GM12878 (cell line): ENCODE measurements around the gene ARHGAP36. TPM values are rescaled to one million over a fixed set of nuclear protein-coding genes. Genes with fewer than 3 reads are reported as not detected.

Experiments used
- ATAC-seq: fragments of 200-7000 bp; cut with Tn5 transposase; 3 replicates; pipeline ENCODE4 v1.9.1; 2020; ENCODE audit warnings: mild to moderate bottlenecking, moderate library complexity
- BruUV-seq: library from RNA; stranded (reverse); fragments of 400-500 nt; replicated peaks from 2 replicates; lab custom pipeline; 2021; lab: Mats Ljungman, UMichigan
- CTCF ChIA-PET: fragments of 300-600 bp; sonication (Branson Sonifier 250); formaldehyde crosslinking; extraction: SDS; loops from one replicate; lab custom pipeline; 2021; ENCODE audit warnings: inconsistent platforms; lab: Yijun Ruan, JAX
- POLR2A ChIA-PET: fragments of 350-600 bp; formaldehyde crosslinking; extraction: SDS; loops from one replicate; lab custom pipeline; 2021; ENCODE audit warnings: inconsistent platforms; lab: Charles Lee
- RAD21 ChIA-PET: fragments of 300-600 bp; sonication (Branson Sonifier 250); formaldehyde crosslinking; loops from one replicate; lab custom pipeline; 2023; ENCODE audit warnings: antibody characterized with exemption; ENCODE audit not compliant: unreplicated experiment; lab: Charles Lee
- SMC1A ChIA-PET: fragments of 300-600 bp; sonication (Branson Sonifier 250); formaldehyde crosslinking; loops from one replicate; lab custom pipeline; 2023; ENCODE audit not compliant: unreplicated experiment, uncharacterized antibody; lab: Charles Lee
- DNase-seq: peaks from one replicate; pipeline ENCODE4 v3.0.0-alpha.2; 2011; ENCODE audit warnings: low read depth, low spot score
- FAIRE-seq: peaks from 3 replicates; lab custom pipeline; 2011; peaks lifted over from hg19 to GRCh38; lab: Jason Lieb, UNC
- H2AFZ ChIP-seq: 2 replicates; pipeline ENCODE4 v1.6.0; 2011; ENCODE audit warnings: low read depth, low read length, control low read depth; ENCODE audit not compliant: control insufficient read depth
- H3K27ac ChIP-seq: 2 replicates; pipeline ENCODE4 v1.5.1; 2011; ENCODE audit warnings: control low read depth; ENCODE audit not compliant: control insufficient read depth, insufficient read depth
- H3K27me3 ChIP-seq, 2 experiments: replicated peaks in 1 of 2; 2 replicates each; pipeline versions ENCODE4 v1.6.0 to v1.6.1; 2011; ENCODE audit warnings: low read length in 1 of 2; ENCODE audit not compliant: control insufficient read depth in 2 of 2, insufficient read depth in 2 of 2
- H3K36me3 ChIP-seq, 2 experiments: 2 replicates each; pipeline ENCODE4 v1.5.1; 2011; ENCODE audit warnings: low read length in 1 of 2; ENCODE audit not compliant: control insufficient read depth in 2 of 2, insufficient read depth in 2 of 2
- H3K4me1 ChIP-seq: 2 replicates; pipeline ENCODE4 v1.6.1; 2011; ENCODE audit warnings: mild to moderate bottlenecking, low read length, moderate library complexity, mixed read lengths; ENCODE audit not compliant: control insufficient read depth, insufficient read depth
- H3K4me2 ChIP-seq: 2 replicates; pipeline ENCODE4 v1.6.0; 2011; ENCODE audit warnings: control low read depth; ENCODE audit not compliant: control insufficient read depth, insufficient read depth
- H3K4me3 ChIP-seq: fragments of 200-600 bp; sonication (generic); 2 replicates; pipeline ENCODE4 v1.5.1; 2016
- H3K79me2 ChIP-seq: 2 replicates; pipeline ENCODE4 v1.6.0; 2011; ENCODE audit warnings: low read length; ENCODE audit not compliant: control insufficient read depth, insufficient read depth
- H3K9ac ChIP-seq: 2 replicates; pipeline ENCODE4 v1.8.0; 2011; ENCODE audit warnings: low read length, control low read depth, mixed read lengths; ENCODE audit not compliant: control insufficient read depth, insufficient read depth
- H3K9me3 ChIP-seq: replicated peaks from 3 replicates; pipeline ENCODE4 v1.5.1; 2011; ENCODE audit warnings: mild to moderate bottlenecking, low read length; ENCODE audit not compliant: control insufficient read depth, insufficient read depth
- H4K20me1 ChIP-seq: 2 replicates; pipeline ENCODE4 v1.6.0; 2011; ENCODE audit not compliant: control insufficient read depth, insufficient read depth
- CBX3 ChIP-seq: fragments of 200-600 bp; sonication (generic); IDR thresholded peaks from 2 replicates; pipeline ENCODE4 v1.6.1; 2016; ENCODE audit warnings: low read depth, borderline replicate concordance
- E2F8 ChIP-seq: fragments of 450-650 bp; IDR thresholded peaks from 2 replicates; pipeline ENCODE4 v1.6.1; 2018; ENCODE audit warnings: mild to moderate bottlenecking, low read depth, moderate library complexity; ENCODE audit not compliant: partially characterized antibody
- HSF1 ChIP-seq: fragments of 150-350 bp; IDR thresholded peaks from 2 replicates; pipeline ENCODE4 v1.6.1; 2014; ENCODE audit warnings: mild to moderate bottlenecking, low read depth, low read length
- IRF4 ChIP-seq: IDR thresholded peaks from 2 replicates; pipeline ENCODE4 v1.6.1; 2011; ENCODE audit warnings: low read depth, low read length
- MEF2A ChIP-seq: IDR thresholded peaks from 2 replicates; pipeline ENCODE4 v1.6.1; 2011; ENCODE audit warnings: low read depth, mild to moderate bottlenecking, low read length, moderate library complexity; ENCODE audit not compliant: insufficient read depth
- NFIC ChIP-seq: IDR thresholded peaks from 2 replicates; pipeline ENCODE4 v1.6.1; 2012; ENCODE audit warnings: low read depth, mild to moderate bottlenecking, inconsistent platforms, low read length, moderate library complexity
- POLR2A ChIP-seq: IDR thresholded peaks from 2 replicates; pipeline ENCODE4 v1.6.1; 2011; ENCODE audit warnings: low read depth, mild to moderate bottlenecking, low read length
- RB1 ChIP-seq: fragments of 450-650 bp; formaldehyde crosslinking; IDR thresholded peaks from 2 replicates; pipeline ENCODE4 v1.6.1; 2017; ENCODE audit warnings: mild to moderate bottlenecking, borderline replicate concordance
- RBBP5 ChIP-seq: fragments of 200-600 bp; sonication (generic); conservative IDR thresholded peaks from 2 replicates; pipeline ENCODE4 v1.6.1; 2016
- RELA ChIP-seq: fragments of 450-650 bp; IDR thresholded peaks from 2 replicates; pipeline ENCODE4 v1.8.0; 2014; ENCODE audit warnings: borderline replicate concordance; ENCODE audit not compliant: partially characterized antibody
- RFX5 ChIP-seq: IDR thresholded peaks from 2 replicates; pipeline ENCODE4 v1.6.1; 2011; ENCODE audit warnings: low read depth, low read length, improper control_type of control experiment
- SIN3A ChIP-seq: IDR thresholded peaks from 2 replicates; pipeline ENCODE4 v1.6.1; 2012; ENCODE audit warnings: low read depth, low read length, improper control_type of control experiment
- TCF3 ChIP-seq: IDR thresholded peaks from 2 replicates; pipeline ENCODE4 v1.6.1; 2012; ENCODE audit warnings: low read depth, mild to moderate bottlenecking, low read length, borderline replicate concordance; ENCODE audit not compliant: insufficient read depth
- ZSCAN29 ChIP-seq: fragments of 450-650 bp; IDR thresholded peaks from 2 replicates; pipeline ENCODE4 v1.6.1; 2017; ENCODE audit warnings: mild to moderate bottlenecking, moderate library complexity
- WGBS: methylation state at CpG from one replicate; pipeline ENCODE4 v1.1.6; 2016; ENCODE audit warnings: low lambda C conversion rate; ENCODE audit not compliant: insufficient replicate concordance, insufficient coverage; ENCODE audit errors: missing lambda C conversion rate; 5-methylcytosine and 5-hydroxymethylcytosine counted together
- in situ Hi-C: fragments of 300-500 bp; cut with MboI; formaldehyde crosslinking; loops from 9 replicates; pipeline ENCODE4 v1.14.3; 2018; ENCODE audit warnings: mixed read lengths
- intact Hi-C: fragments of 100-400 bp; cut with micrococcal nuclease; formaldehyde crosslinking; loops from one replicate; pipeline ENCODE4 v1.14.2; 2022; ENCODE audit not compliant: unreplicated experiment
- polyA plus RNA-seq, 11 experiments: library from polyadenylated mRNA; depleted of rRNA in 4 of 11; unstranded in 6 of 11; stranded (reverse) in 5 of 11; fragments of >200 nt; fragmentation: Nextera tagmentation in 4 of 11; fragmentation: Illumina TruSeq in 1 of 11; extraction: Ambion mirVana in 4 of 11; extraction: Trizol in 1 of 11; gene quantifications; 1 replicate in 1 of 11; 2 replicates in 10 of 11; pipeline versions ENCODE4 v1.2.1 to v1.2.3, GENCODE V29; 2011 to 2016; ENCODE audit warnings: inconsistent platforms in 2 of 11, missing spikeins in 2 of 11, low read depth in 1 of 11
- total RNA-seq, 4 experiments: library from RNA; depleted of rRNA in 3 of 4; stranded (reverse); fragments of >200 nt in 3 of 4; fragmentation: Illumina TruSeq in 1 of 4; extraction: Trizol in 1 of 4; gene quantifications; 2 replicates each; pipeline versions ENCODE4 v1.2.1 to v1.2.3, GENCODE V29; 2013 to 2021
- TF ChIP-seq, protein P1 (sequence below): IDR thresholded peaks from 2 replicates; pipeline ENCODE4 v1.6.1; 2012; ENCODE audit warnings: low read depth, low read length, improper control_type of control experiment
- TF ChIP-seq, protein P2 (sequence below): IDR thresholded peaks from 2 replicates; pipeline ENCODE4 v1.6.1; 2011; ENCODE audit warnings: mild to moderate bottlenecking, low read depth, low read length, moderate library complexity; ENCODE audit not compliant: insufficient replicate concordance
- TF ChIP-seq, protein P3 (sequence below), 3 experiments: IDR thresholded peaks in 2 of 3; conservative IDR thresholded peaks in 1 of 3; 2 replicates each; pipeline ENCODE4 v1.5.1; 2011; ENCODE audit warnings: low read depth in 3 of 3, low read length in 3 of 3, mild to moderate bottlenecking in 3 of 3, control low read depth in 2 of 3, moderate library complexity in 2 of 3, inconsistent platforms in 1 of 3, mixed read lengths in 1 of 3; ENCODE audit not compliant: control insufficient read depth in 2 of 3, insufficient read depth in 1 of 3; ENCODE audit errors: extremely low read depth in 1 of 3

ARHGAP36 gene
- total and polyA plus RNA-seq, 10 of the 15 experiments (the other 5 are each of a cell fraction or from before 2014, with no cell fraction given) = not detected

DNA sequence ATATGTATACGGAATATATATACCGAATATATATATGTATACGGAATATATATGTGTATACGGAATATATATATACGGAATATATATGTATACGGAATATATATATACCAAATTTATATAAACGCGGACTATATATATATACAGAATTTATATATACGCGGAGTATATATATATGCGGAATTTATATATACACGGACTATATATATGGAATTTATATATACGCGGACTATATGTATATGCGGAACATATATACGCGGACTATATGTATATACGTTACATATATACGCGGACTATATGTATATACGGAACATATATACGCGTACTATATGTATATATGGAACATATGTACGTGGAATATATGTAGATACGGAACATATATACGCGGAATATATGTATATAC lies 78.6 kb downstream of the ARHGAP36 start:
- no TSS peak for BruUV-seq
- Histone ChIP-seq H3K9ac (no peak overlapping the region), H3K27ac (no peak overlapping the region), H3K27me3 (no peaks in the 10 kb centered on the region), H3K4me3 (no peak overlapping the region), H3K36me3 (no peaks in the 10 kb centered on the region), H3K79me2 (no peaks in the 10 kb centered on the region), H3K9me3 (no peaks in the 10 kb centered on the region), H4K20me1 (no peaks in the 10 kb centered on the region), H3K4me2 (no peak overlapping the region), H3K4me1 (no peaks in the 10 kb centered on the region), H2AFZ (no peak overlapping the region)
- no peak for FAIRE-seq
- TF ChIP-seq MEF2A (no peak), IRF4 (no peak), NFIC (no peak), POLR2A (no peak), HSF1 (no peak), RB1 (no peak), TCF3 (no peak), E2F8 (no peak), ZSCAN29 (no peak), RBBP5 (no peak), SIN3A (no peak), CBX3 (no peak), RELA (no peak), RFX5 (no peak)
- TF ChIP-seq, protein P1, sequence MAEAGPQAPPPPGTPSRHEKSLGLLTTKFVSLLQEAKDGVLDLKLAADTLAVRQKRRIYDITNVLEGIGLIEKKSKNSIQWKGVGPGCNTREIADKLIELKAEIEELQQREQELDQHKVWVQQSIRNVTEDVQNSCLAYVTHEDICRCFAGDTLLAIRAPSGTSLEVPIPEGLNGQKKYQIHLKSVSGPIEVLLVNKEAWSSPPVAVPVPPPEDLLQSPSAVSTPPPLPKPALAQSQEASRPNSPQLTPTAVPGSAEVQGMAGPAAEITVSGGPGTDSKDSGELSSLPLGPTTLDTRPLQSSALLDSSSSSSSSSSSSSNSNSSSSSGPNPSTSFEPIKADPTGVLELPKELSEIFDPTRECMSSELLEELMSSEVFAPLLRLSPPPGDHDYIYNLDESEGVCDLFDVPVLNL = no peak
- TF ChIP-seq, protein P2, sequence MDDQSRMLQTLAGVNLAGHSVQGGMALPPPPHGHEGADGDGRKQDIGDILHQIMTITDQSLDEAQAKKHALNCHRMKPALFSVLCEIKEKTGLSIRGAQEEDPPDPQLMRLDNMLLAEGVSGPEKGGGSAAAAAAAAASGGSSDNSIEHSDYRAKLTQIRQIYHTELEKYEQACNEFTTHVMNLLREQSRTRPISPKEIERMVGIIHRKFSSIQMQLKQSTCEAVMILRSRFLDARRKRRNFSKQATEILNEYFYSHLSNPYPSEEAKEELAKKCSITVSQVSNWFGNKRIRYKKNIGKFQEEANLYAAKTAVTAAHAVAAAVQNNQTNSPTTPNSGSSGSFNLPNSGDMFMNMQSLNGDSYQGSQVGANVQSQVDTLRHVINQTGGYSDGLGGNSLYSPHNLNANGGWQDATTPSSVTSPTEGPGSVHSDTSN = no peak
- TF ChIP-seq, protein P3, sequence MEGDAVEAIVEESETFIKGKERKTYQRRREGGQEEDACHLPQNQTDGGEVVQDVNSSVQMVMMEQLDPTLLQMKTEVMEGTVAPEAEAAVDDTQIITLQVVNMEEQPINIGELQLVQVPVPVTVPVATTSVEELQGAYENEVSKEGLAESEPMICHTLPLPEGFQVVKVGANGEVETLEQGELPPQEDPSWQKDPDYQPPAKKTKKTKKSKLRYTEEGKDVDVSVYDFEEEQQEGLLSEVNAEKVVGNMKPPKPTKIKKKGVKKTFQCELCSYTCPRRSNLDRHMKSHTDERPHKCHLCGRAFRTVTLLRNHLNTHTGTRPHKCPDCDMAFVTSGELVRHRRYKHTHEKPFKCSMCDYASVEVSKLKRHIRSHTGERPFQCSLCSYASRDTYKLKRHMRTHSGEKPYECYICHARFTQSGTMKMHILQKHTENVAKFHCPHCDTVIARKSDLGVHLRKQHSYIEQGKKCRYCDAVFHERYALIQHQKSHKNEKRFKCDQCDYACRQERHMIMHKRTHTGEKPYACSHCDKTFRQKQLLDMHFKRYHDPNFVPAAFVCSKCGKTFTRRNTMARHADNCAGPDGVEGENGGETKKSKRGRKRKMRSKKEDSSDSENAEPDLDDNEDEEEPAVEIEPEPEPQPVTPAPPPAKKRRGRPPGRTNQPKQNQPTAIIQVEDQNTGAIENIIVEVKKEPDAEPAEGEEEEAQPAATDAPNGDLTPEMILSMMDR (IDR thresholded peaks at IDR 0.05 in 2 of 3, conservative IDR thresholded peaks at IDR 0.05 in 1 of 3; ENCODE audit: control insufficient read depth in 2 of 3, extremely low read depth in 1 of 3, insufficient read depth in 1 of 3, low read depth in 3 of 3, low read length in 3 of 3) = no peak
- DNase-seq = no peak
- in situ Hi-C loops (no loop called here), intact Hi-C loops (no loop called here)
- ChIA-PET POLR2A (no interaction called here), SMC1A (no interaction called here), CTCF (no interaction called here), RAD21 (no interaction called here)
- WGBS = 96% methylated on average over 27 of the region's 27 CpGs
- no peak for ATAC-seq
